HG03575 (cell line): Measurements from ENCODE around the gene LMX1A.

ENCODE experiments used
- ATAC-seq: cut with Tn5 transposase; IDR thresholded peaks from one replicate; pipeline ENCODE4 v1.9.1; 2021; ENCODE audit not compliant: unreplicated experiment, insufficient number of reproducible peaks, low FRiP score; ENCODE audit errors: extremely low read depth

LMX1A gene

DNA sequence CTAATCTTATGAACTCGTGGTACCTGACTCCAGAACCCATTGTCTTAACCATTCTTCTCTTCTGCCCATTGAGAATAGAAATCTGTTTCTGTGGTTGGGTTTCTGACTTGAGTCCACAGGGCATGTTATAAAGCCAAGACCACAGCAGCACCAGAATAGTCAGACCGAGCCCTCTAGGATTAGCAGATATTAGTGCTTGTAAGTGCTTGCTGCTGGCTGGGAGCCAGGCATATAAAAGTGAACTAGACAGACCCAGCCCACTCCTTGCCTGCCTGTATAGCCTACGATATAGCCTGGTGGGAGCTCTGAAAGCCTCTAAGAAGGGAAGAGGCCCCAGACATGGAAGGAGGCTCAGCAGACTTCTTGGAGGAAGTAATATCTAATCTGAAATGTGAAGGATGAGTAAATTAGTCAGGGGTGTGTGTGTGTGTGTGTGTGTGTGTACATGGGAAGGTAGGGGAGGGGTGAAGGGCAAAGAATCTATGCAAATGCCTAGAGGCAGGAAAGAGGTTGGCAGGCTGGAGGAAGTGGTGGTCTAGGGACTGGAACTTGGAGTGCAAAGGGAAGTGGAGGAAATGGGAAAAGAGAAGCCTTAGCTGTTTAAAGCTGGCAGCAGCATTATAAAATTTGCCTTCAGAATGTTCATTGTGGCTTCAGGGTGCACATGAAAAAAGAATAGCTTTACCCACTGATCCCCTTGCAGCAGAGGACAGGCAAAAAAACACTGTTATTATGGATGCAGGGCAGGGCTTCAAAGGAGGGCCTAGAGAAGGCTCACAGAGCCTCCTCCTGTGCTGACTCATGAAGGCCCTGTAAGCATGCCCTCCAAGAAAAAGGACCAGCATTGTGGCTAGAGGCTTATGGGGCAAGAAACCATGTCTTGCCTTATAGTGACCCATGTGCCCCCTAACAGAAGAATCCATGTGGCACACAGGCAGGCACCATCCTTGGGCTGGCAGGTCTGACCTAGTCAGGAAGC is 169.2 kb downstream of the LMX1A start:
- ATAC-seq, result no peak

GRCh38 chr1:165185161-165185889 is 171.2 kb downstream of the LMX1A start:
- ATAC-seq, result no peak

GRCh38 chr1:165182975-165183374 is 173.5 kb downstream of the LMX1A start:
- no peak for ATAC-seq

DNA sequence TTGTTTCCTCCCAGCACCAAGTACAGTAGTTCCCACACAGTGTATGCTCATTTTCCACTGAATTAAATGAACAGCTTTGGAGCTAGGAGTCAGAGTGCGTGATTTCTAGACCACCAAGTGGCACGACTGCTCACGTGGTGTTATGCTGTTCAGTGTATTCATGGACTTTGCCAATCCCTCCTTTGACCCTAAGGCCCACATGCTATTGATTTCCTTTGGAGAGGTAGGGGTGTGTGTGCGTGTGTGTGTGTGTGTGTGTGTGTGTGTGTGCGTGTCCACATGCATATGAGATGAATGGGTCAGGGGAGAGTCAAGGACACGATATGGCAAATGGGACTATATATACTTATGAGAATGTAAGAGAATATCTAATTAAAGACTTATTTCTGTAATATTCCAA is 177.2 kb downstream of the LMX1A start:
- ATAC-seq, result no peak

- no peak for ATAC-seq
These were observed 182.0 kb downstream of the LMX1A start for GRCh38 chr1:165174491-165174890.

GRCh38 chr1:165173818-165174217 is 182.7 kb downstream of the LMX1A start:
- ATAC-seq, result no peak

DNA sequence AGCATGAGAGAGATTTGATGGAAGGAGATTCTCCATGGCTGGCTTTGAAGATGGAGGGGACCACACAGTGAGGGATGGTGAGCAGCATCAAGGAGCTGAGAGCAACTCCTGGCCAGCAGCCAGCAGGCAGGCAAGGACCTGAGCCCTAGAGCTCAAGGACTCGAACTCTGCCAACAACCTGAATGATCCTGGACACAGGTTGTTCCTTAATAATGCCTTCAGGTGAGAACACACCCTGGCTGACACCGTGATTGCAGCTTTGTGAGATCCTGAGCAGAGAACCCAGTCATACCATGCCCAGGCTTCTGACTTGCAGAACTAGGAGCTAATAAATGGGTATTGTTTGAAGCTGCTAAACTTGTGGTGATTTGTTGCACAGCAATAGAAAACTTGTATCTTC is 183.1 kb downstream of the LMX1A start:
- no peak for ATAC-seq

DNA sequence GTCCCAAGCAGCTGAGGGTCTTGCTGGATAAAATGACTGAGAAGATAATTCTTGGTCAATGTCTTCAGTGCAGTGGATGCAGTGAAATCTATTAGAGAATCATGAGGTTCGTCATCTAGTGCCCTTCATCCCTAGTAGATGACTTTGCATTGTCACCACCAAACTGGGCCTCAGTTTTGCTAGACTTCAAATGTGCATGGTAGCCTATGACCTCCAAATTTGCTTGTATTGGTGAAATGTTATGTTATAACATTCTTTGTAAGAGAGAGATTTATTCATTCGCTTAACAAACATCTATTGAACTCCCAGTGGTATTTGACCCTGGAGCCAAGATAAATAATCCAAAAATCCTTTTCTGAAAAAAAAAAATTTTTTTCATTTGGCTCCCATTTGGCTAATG is 183.8 kb downstream of the LMX1A start:
- ATAC-seq, result no peak

DNA sequence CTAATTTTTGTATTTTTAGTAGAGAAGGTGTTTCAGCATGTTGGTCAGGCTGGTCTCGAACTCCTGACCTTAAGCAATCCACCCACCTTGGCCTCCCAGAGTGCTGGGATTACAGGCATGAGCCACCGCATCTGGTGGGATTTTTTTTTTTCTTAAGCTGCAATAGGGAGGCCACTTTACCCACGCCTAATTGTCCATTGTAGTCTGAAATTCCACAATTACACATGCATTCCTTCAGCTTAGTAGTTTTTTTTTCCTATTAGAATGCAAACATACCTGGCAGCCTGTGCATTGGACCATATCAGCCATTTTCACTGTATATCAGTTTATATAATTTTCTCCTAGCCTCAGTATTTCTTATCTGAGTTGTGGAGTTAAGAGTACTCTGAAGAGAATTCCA is 186.8 kb downstream of the LMX1A start:
- no peak for ATAC-seq

GRCh38 chr1:165169028-165169427 is 187.5 kb downstream of the LMX1A start:
- ATAC-seq, result no peak

DNA sequence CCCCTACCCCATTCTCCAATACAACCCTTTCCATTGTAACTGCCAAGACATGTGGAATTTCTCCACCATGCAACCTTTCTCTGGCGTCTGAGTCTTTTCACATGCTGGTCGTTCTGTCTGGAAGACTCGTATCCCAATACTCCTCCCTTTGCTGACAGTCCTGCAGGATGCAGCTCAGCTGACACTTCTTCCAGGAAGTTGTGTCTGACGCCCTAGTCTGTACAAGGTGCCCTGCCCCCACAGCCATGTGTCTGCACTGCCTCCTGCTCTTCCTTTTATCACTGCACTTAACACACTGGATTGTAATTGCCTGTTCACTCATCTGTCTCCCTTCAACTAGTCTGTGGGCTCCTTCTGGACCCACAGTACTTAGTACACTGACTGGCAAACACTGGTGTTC is 188.0 kb downstream of the LMX1A start:
- ATAC-seq, result no peak

DNA sequence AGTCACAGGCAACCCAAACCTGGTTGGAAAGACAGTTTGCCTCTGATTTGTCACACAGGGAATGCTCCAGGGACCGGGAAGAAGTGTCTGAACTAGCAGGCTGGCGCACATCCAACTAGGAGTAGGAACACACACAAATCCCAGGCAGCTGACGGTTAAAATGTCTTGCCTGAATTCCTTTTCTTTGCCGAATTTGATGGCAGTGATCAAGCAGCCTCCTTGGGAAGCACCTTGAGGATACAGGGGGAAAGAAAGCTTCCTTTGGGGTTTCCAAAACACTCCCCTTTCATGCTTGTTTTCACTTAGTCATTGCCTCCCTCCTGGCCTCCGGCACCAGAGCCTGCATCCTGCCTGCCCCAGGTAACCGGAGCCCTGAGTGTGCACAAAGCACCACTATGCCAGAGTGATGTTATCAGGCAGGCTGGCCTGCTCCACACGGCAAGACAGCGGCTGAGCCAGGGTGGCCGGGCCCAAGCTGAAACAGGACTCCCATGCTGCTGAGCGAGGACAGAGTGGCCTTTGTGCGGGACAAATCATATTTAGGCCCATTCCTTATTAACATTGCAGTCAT is 193.8 kb downstream of the LMX1A start:
- ATAC-seq, result no peak

DNA sequence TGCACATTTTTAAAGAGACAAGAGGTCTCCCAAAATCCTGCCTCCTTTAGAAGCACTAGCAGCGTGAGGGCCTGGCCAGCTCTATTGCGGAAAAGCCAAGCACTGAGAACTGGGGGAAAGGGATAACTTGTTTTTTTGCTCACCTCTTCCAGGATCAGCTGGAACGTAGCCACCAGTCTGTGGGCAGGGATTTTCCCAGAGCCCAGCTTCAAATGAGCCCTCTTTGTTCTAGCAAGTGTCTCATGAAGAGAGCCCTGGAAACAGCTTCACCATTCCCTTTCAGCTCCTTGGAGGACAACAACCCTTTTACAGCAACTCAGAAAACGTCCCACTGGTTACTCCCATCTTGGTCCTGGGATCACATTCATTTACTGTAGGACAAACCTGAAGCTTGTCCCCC is 195.4 kb downstream of the LMX1A start:
- no peak for ATAC-seq

GRCh38 chr1:165153182-165153581 is 203.3 kb downstream of the LMX1A start:
- ATAC-seq, result no peak

DNA sequence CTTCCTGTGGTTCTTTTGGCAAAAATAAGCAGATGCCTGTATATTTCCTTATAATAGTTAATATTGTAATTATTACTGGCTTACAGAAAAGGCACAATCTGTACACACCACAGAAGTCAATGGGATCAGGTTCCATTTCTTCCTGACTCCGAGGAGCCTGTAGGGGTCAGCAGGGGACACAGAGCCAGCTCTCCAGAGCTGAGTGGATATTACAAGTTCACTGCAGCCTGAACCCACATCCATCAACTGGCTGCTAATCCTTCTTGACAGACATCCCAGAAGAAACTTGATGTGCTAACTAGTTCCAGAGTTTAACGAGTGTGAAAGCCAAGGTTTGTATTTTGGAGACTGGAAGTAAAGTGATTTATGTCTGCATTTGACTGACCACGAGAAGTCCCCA is 203.8 kb downstream of the LMX1A start:
- no peak for ATAC-seq

DNA sequence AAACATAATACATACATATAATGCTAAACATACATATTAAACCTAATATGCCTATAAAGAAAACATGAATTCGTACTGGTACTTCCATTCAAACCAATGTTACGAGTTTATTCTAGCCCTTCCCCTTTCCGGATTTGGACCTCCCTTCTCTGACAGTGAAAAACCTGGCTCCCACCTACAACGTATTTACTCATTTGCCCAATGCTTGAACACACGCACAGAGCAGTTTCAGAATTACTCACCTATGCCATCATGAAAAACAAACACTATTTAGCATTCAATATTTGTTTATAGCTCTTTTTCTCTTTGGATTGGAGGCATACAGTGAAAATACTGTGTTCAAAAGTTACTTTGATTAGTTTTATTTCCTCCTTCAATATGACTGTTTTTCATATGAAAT is 204.4 kb downstream of the LMX1A start:
- ATAC-seq, result no peak
